Measurements from ENCODE around the gene ARF3. TPM values are rescaled to one million over a fixed set of nuclear protein-coding genes. Genes with fewer than 3 reads are reported as not detected.
A peak's percentile ranks its signal among the peaks of the same experiment; 100 is the strongest.

The ARF3 gene
- total and polyA plus RNA-seq, 2 of the 13 experiments (the other 11 are each of a cell fraction or from before 2014, with no cell fraction given): 53.8 to 57.9 TPM

GRCh38 chr12:48937170-48937569, 20.1 kb downstream of the ARF3 start:
- DNase-seq (ENCODE audit: low spot score): no peak
- no peak overlapping the region for H3K9ac ChIP-seq (ENCODE audit: insufficient read depth, low read depth, low read length)
- H3K4me1 ChIP-seq (ENCODE audit: insufficient read depth, low read length): peaks cover 13% of the 10 kb centered on the region
- POLR2A ChIA-PET: interaction anchor here (1.8 kb wide), 1 partner anchor 85 kb away, joined by 9 read pairs; the partner anchor contains the start of gene DDX23
- no peak for FAIRE-seq
- H3K4me3 ChIP-seq (replicated peaks in 1 of 3; ENCODE audit: insufficient read depth in 1 of 3, low read depth in 2 of 3, low read length in 3 of 3): no peak overlapping the region
- peaks cover under 1% of the 10 kb centered on the region for H3K79me2 ChIP-seq (ENCODE audit: insufficient read depth, low read length)
- ATAC-seq: peak; percentile 30; the same call in 2 of the 3 replicates
- H4K20me1 ChIP-seq (ENCODE audit: insufficient read depth, low read length): no peaks in the 10 kb centered on the region; the same call in 1 of the 2 replicates
- CTCF ChIA-PET (ENCODE audit: low intra/inter-chr PET ratio, low total read pairs): interaction anchor here (1.4 to 3.1 kb wide), 2 partner anchors 46 to 84 kb away, joined by 7 to 27 read pairs; partner anchors contain the start of gene DDX23
- H3K9me3 ChIP-seq (ENCODE audit: low read length): no peaks in the 10 kb centered on the region
- TF ChIP-seq, protein P1, sequence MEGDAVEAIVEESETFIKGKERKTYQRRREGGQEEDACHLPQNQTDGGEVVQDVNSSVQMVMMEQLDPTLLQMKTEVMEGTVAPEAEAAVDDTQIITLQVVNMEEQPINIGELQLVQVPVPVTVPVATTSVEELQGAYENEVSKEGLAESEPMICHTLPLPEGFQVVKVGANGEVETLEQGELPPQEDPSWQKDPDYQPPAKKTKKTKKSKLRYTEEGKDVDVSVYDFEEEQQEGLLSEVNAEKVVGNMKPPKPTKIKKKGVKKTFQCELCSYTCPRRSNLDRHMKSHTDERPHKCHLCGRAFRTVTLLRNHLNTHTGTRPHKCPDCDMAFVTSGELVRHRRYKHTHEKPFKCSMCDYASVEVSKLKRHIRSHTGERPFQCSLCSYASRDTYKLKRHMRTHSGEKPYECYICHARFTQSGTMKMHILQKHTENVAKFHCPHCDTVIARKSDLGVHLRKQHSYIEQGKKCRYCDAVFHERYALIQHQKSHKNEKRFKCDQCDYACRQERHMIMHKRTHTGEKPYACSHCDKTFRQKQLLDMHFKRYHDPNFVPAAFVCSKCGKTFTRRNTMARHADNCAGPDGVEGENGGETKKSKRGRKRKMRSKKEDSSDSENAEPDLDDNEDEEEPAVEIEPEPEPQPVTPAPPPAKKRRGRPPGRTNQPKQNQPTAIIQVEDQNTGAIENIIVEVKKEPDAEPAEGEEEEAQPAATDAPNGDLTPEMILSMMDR (CRISPR knock-in tag; IDR thresholded peaks at IDR 0.05): peak; percentile 17; the same call in 1 of the 2 replicates
- no peak for TF ChIP-seq ZNF552 (CRISPR knock-in tag; IDR thresholded peaks at IDR 0.05; ENCODE audit: borderline replicate concordance)
- no peaks in the 10 kb centered on the region for H3K27me3 ChIP-seq (ENCODE audit: control insufficient read depth in 1 of 2, insufficient read depth in 2 of 2, low read length in 2 of 2)
- no TSS peak for BruUV-seq (replicated peaks)
- intact Hi-C loops (cut with micrococcal nuclease; ENCODE audit: unreplicated experiment): loop anchor here (2.0 kb wide), 1 partner anchor 46 kb away; no protein-coding TSS in a partner anchor
- no peak overlapping the region for H2AFZ ChIP-seq (ENCODE audit: low read length)
- in situ Hi-C loops (cut with HindIII; ENCODE audit: extremely low pct_ligation_motif_present, low pct_unique_long_range_greater_than_20kb): loop anchor here (5.0 kb wide), 1 partner anchor 85 kb away; the partner anchor contains the start of gene DDX23
- no peak overlapping the region for H3K4me2 ChIP-seq (ENCODE audit: low read depth, low read length)
- 88% methylated on average over 5 of the region's 6 CpGs for WGBS (ENCODE audit: low lambda C conversion rate)
- H3K27ac ChIP-seq (ENCODE audit: extremely low read length, insufficient read depth, low read length): no peak overlapping the region
- peaks cover 16 to 71% of the 10 kb centered on the region in 2 experiments for H3K36me3 ChIP-seq (replicated peaks in 1 of 2; ENCODE audit: control insufficient read depth in 1 of 2, insufficient read depth in 2 of 2, low read length in 2 of 2)

GRCh38 chr12:48936379-48936979, 20.8 kb downstream of the ARF3 start:
- ATAC-seq: peak; percentile 86
- peak; percentile 43 for DNase-seq (ENCODE audit: low spot score)
- Histone ChIP-seq H3K9me3 (ENCODE audit: low read length) (no peaks in the 10 kb centered on the region), H3K4me2 (ENCODE audit: low read depth, low read length) (no peak overlapping the region), H4K20me1 (ENCODE audit: insufficient read depth, low read length) (no peaks in the 10 kb centered on the region; the same call in 1 of the 2 replicates), H3K79me2 (ENCODE audit: insufficient read depth, low read length) (no peaks in the 10 kb centered on the region), H3K27me3 (ENCODE audit: control insufficient read depth in 1 of 2, insufficient read depth in 2 of 2, low read length in 2 of 2) (no peaks in the 10 kb centered on the region), H3K9ac (ENCODE audit: insufficient read depth, low read depth, low read length) (no peak overlapping the region), H3K4me1 (ENCODE audit: insufficient read depth, low read length) (peaks cover 7% of the 10 kb centered on the region), H3K36me3 (replicated peaks in 1 of 2; ENCODE audit: control insufficient read depth in 1 of 2, insufficient read depth in 2 of 2, low read length in 2 of 2) (peaks cover 16 to 69% of the 10 kb centered on the region in 2 experiments), H2AFZ (ENCODE audit: low read length) (no peak overlapping the region), H3K27ac (ENCODE audit: extremely low read length, insufficient read depth, low read length) (no peak overlapping the region), H3K4me3 (replicated peaks in 1 of 3; ENCODE audit: insufficient read depth in 1 of 3, low read depth in 2 of 3, low read length in 3 of 3) (no peak overlapping the region)
- intact Hi-C loops (cut with micrococcal nuclease; ENCODE audit: unreplicated experiment): loop anchor here (1.0 to 2.0 kb wide), 2 partner anchors 46 to 83 kb away; no protein-coding TSS in a partner anchor
- in situ Hi-C loops (cut with HindIII; ENCODE audit: extremely low pct_ligation_motif_present, low pct_unique_long_range_greater_than_20kb): loop anchor here (5.0 kb wide), 1 partner anchor 84 kb away; the partner anchor contains the start of gene DDX23
- peak; percentile 82 for FAIRE-seq
- TSS peak; percentile 45 for BruUV-seq (replicated peaks)
- POLR2A ChIA-PET: interaction anchor here (1.8 kb wide), 1 partner anchor 85 kb away, joined by 9 read pairs; the partner anchor contains the start of gene DDX23
- CTCF ChIA-PET (ENCODE audit: low intra/inter-chr PET ratio, low total read pairs): interaction anchor here (0.7 to 3.1 kb wide), 3 partner anchors 11 to 83 kb away, joined by 3 to 27 read pairs (median 7); partner anchors contain the start of gene DDX23
- TF ChIP-seq ZBTB40 (IDR thresholded peaks at IDR 0.05) (no peak), ZBTB40 (CRISPR knock-in tag; IDR thresholded peaks at IDR 0.05) (no peak), WIZ (CRISPR knock-in tag; IDR thresholded peaks at IDR 0.05) (no peak)

Measured in HepG2 (cell line).